Endothelial cell of umbilical vein (primary cell): Measurements from ENCODE around the gene EPB42. TPM values are rescaled to one million over a fixed set of nuclear protein-coding genes. Genes with fewer than 3 reads are reported as not detected.

Source experiments
- BruUV-seq: library from RNA; stranded (reverse); fragments of 400-500 nt; replicated peaks from 2 replicates; lab custom pipeline; 2021; lab: Mats Ljungman, UMichigan
- CTCF ChIA-PET: fragments of 300-600, 350-600 bp; sonication (Branson Sonifier 250); formaldehyde crosslinking; loops from one replicate; lab custom pipeline; 2021; ENCODE audit warnings: antibody characterized with exemption, inconsistent platforms; lab: Charles Lee
- POLR2A ChIA-PET: fragments of 300-600, 350-600 bp; sonication (Branson Sonifier 250); formaldehyde crosslinking; loops from one replicate; lab custom pipeline; 2021; ENCODE audit warnings: antibody characterized with exemption, inconsistent platforms; lab: Charles Lee
- DNase-seq: peaks from one replicate; pipeline ENCODE4 v3.0.0-alpha.2; 2011; ENCODE audit warnings: low read depth, low spot score
- FAIRE-seq: peaks from 2 replicates; lab custom pipeline; 2011; peaks lifted over from hg19 to GRCh38; lab: Jason Lieb, UNC
- H2AFZ ChIP-seq: 2 replicates; pipeline ENCODE4 v1.6.0; 2012; ENCODE audit warnings: low read depth, low read length, control low read depth, inconsistent platforms
- H3K27ac ChIP-seq: 2 replicates; pipeline ENCODE4 v1.5.1; 2011; ENCODE audit warnings: low read depth, mild to moderate bottlenecking, control low read depth, low read length, moderate library complexity; ENCODE audit not compliant: insufficient read depth
- H3K27me3 ChIP-seq, 2 experiments: 2 replicates each; pipeline versions ENCODE4 v1.6.0 to v1.6.1; 2011; ENCODE audit warnings: low read length in 2 of 2, mixed read lengths in 1 of 2; ENCODE audit not compliant: control insufficient read depth in 2 of 2, insufficient read depth in 2 of 2
- H3K36me3 ChIP-seq, 2 experiments: 2 replicates in 1 of 2; 3 replicates in 1 of 2; pipeline ENCODE4 v1.5.1; 2011; ENCODE audit warnings: low read length in 2 of 2, mild to moderate bottlenecking in 1 of 2, moderate library complexity in 1 of 2; ENCODE audit not compliant: control insufficient read depth in 2 of 2, insufficient read depth in 2 of 2; ENCODE audit errors: extremely low read depth in 1 of 2
- H3K4me1 ChIP-seq: 3 replicates; pipeline ENCODE4 v1.5.1; 2011; ENCODE audit warnings: mild to moderate bottlenecking, low read length; ENCODE audit not compliant: control insufficient read depth, insufficient read depth; ENCODE audit errors: extremely low read depth
- H3K4me2 ChIP-seq: 2 replicates; pipeline ENCODE4 v1.6.1; 2011; ENCODE audit warnings: low read length, control low read depth, mixed read lengths; ENCODE audit not compliant: insufficient read depth
- H3K4me3 ChIP-seq, 3 experiments: fragments of 200-600 bp in 1 of 3; sonication (generic), shearing (Covaris generic) in 1 of 3; replicated peaks in 1 of 3; 2 replicates each; pipeline ENCODE4 v1.5.1; 2011 to 2016; ENCODE audit warnings: control low read depth in 3 of 3, low read length in 3 of 3, mild to moderate bottlenecking in 2 of 3, inconsistent platforms in 1 of 3, low read depth in 1 of 3, moderate library complexity in 1 of 3; ENCODE audit not compliant: insufficient read depth in 1 of 3
- H3K79me2 ChIP-seq: 2 replicates; pipeline ENCODE4 v1.6.0; 2012; ENCODE audit warnings: low read length, inconsistent platforms; ENCODE audit not compliant: control insufficient read depth, insufficient read depth
- H3K9ac ChIP-seq: replicated peaks from 2 replicates; pipeline ENCODE3; 2011; ENCODE audit warnings: low read length, control low read depth; ENCODE audit not compliant: insufficient read depth; ENCODE audit errors: extremely low read depth
- H3K9me1 ChIP-seq: replicated peaks from 3 replicates; pipeline ENCODE4 v1.6.0; 2011; ENCODE audit warnings: mild to moderate bottlenecking, low read length; ENCODE audit not compliant: control insufficient read depth, insufficient read depth; ENCODE audit errors: extremely low read depth
- H3K9me3 ChIP-seq: replicated peaks from 2 replicates; pipeline ENCODE4 v1.5.1; 2012; ENCODE audit warnings: low read length, inconsistent platforms; ENCODE audit not compliant: control insufficient read depth, insufficient read depth
- H4K20me1 ChIP-seq: replicated peaks from 2 replicates; pipeline ENCODE3; 2011; ENCODE audit warnings: mild to moderate bottlenecking, low read length; ENCODE audit not compliant: control insufficient read depth, insufficient read depth; ENCODE audit errors: extremely low read depth
- CTCF ChIP-seq, 2 donors: IDR thresholded peaks; 1 replicate in 1 of 2; 2 replicates in 1 of 2; pipeline ENCODE4 v1.5.1; 2011; ENCODE audit warnings: low read length in 2 of 2, mild to moderate bottlenecking in 2 of 2, moderate library complexity in 2 of 2, control low read depth in 1 of 2, inconsistent platforms in 1 of 2, low read depth in 1 of 2; ENCODE audit not compliant: insufficient read depth in 1 of 2; ENCODE audit errors: extremely low read depth in 1 of 2
- EZH2 ChIP-seq: IDR thresholded peaks from 2 replicates; pipeline ENCODE4 v1.6.1; 2012; ENCODE audit warnings: borderline replicate concordance, low read depth, mild to moderate bottlenecking, moderate library complexity, low read length, inconsistent platforms; ENCODE audit not compliant: severe bottlenecking
- FOS ChIP-seq: IDR thresholded peaks from 2 replicates; pipeline ENCODE4 v1.6.1; 2011; ENCODE audit warnings: mild to moderate bottlenecking, low read length, moderate library complexity, borderline replicate concordance; ENCODE audit not compliant: insufficient read depth
- GATA2 ChIP-seq: IDR thresholded peaks from 2 replicates; pipeline ENCODE4 v1.7.0; 2011; ENCODE audit warnings: low read depth, mild to moderate bottlenecking, moderate library complexity, mixed read lengths, low read length; ENCODE audit not compliant: insufficient read length, insufficient read depth
- JUN ChIP-seq: IDR thresholded peaks from 2 replicates; pipeline ENCODE4 v1.6.1; 2011; ENCODE audit warnings: borderline replicate concordance, low read depth; ENCODE audit not compliant: insufficient read length, insufficient read depth
- MAX ChIP-seq: IDR thresholded peaks from 2 replicates; pipeline ENCODE4 v1.6.1; 2011; ENCODE audit not compliant: insufficient read depth, insufficient read length
- MYC ChIP-seq: IDR thresholded peaks from one replicate; pipeline ENCODE4 v1.6.1; 2011; ENCODE audit warnings: mild to moderate bottlenecking, low read depth, low read length
- POLR2A ChIP-seq: IDR thresholded peaks from 2 replicates; pipeline ENCODE4 v1.6.1; 2012; ENCODE audit warnings: low read depth, mild to moderate bottlenecking, control low read depth, low read length
- POLR2AphosphoS5 ChIP-seq: IDR thresholded peaks from 2 replicates; pipeline ENCODE4 v1.6.1; 2012; ENCODE audit warnings: low read depth, mild to moderate bottlenecking, control low read depth, low read length, moderate library complexity; ENCODE audit not compliant: insufficient read depth
- dilution Hi-C: fragments of 300-500 bp; cut with MboI; formaldehyde crosslinking; loops from one replicate; pipeline ENCODE4 v1.15.0; 2019; ENCODE audit warnings: low sequenced_read_pairs; ENCODE audit not compliant: extremely low pct_ligation_motif_present
- intact Hi-C: fragments of 100-400 bp; cut with micrococcal nuclease; formaldehyde crosslinking; loops from one replicate; pipeline ENCODE4 v1.10.0; 2022
- polyA plus RNA-seq, 4 experiments: library from polyadenylated mRNA; depleted of rRNA in 3 of 4; stranded (reverse) in 3 of 4; unstranded in 1 of 4; fragments of >200 nt; gene quantifications; 2 replicates each; pipeline versions ENCODE4 v1.2.1 to v1.2.3, GENCODE V29; 2011 to 2012; ENCODE audit warnings: missing spikeins in 1 of 4
- small RNA-seq: library from RNA; depleted of rRNA; stranded (forward); fragments of <200 nt; gene quantifications from one replicate; pipeline ENCODE3, GENCODE V24; 2012; ENCODE audit warnings: low replicate concordance, low read depth; ENCODE audit not compliant: insufficient read depth, insufficient read length
- total RNA-seq: library from RNA; stranded (reverse); gene quantifications from 2 replicates; pipeline ENCODE4 v1.2.3, GENCODE V29; 2021

The EPB42 gene
- total and polyA plus RNA-seq, 2 donors (not counting 3 experiments of a cell fraction or from before 2014, with no cell fraction given): not detected

GRCh38 chr15:43150191-43150929 is 70.5 kb downstream of the EPB42 start:
- DNase-seq (peak; percentile 78), FAIRE-seq (peak; percentile 59)
- CTCF ChIA-PET: interaction anchor here (0.6 to 1.4 kb wide), 3 partner anchors 21 to 54 kb away, joined by 3 to 4 read pairs (median 3); no protein-coding TSS in a partner anchor
- H3K4me2 ChIP-seq: peak overlapping the region; percentile 72
- dilution Hi-C loops: no loop called here
- no peaks in the 10 kb centered on the region for H3K27me3 ChIP-seq
- H3K9me1 ChIP-seq: no peaks in the 10 kb centered on the region
- intact Hi-C loops: loop anchor here (1.0 to 5.0 kb wide), 2 partner anchors 17 to 43 kb away; partner anchors contain the start of genes TMEM62 and UBR1
- H3K9ac ChIP-seq: peak overlapping the region; percentile 35
- H3K27ac ChIP-seq: peak overlapping the region; percentile 79
- POLR2A ChIA-PET: interaction anchor here (0.7 kb wide), 1 partner anchor 25 kb away, joined by 3 read pairs; no protein-coding TSS in a partner anchor
- no peaks in the 10 kb centered on the region for H3K9me3 ChIP-seq
- H4K20me1 ChIP-seq: no peaks in the 10 kb centered on the region
- BruUV-seq: TSS peak; percentile 84
- peaks cover 10% of the 10 kb centered on the region for H3K4me1 ChIP-seq
- peak; percentile 45 for TF ChIP-seq POLR2AphosphoS5
- TF ChIP-seq FOS: peak; percentile 89
- TF ChIP-seq EZH2: no peak
- TF ChIP-seq GATA2: no peak
- TF ChIP-seq MAX: no peak
- TF ChIP-seq CTCF (IDR thresholded peaks at IDR 0.05; ENCODE audit: extremely low read depth in 1 of 2, insufficient read depth in 1 of 2, low read depth in 1 of 2, low read length in 2 of 2): no peak
- TF ChIP-seq JUN: peak; percentile 73
- TF ChIP-seq POLR2A: no peak
- no peak for TF ChIP-seq MYC
- H3K79me2 ChIP-seq: no peaks in the 10 kb centered on the region
- H3K36me3 ChIP-seq: peaks cover 0 to 4% of the 10 kb centered on the region in 2 experiments
- H3K4me3 ChIP-seq: no peak overlapping the region
- H2AFZ ChIP-seq: peak overlapping the region; percentile 33

Small RNA genes within 50 kb of the gene (small RNA-seq; reads per million reads assigned to genes)
- gene RF00019: not detected

Other genes with a start within 250 kb of the EPB42 start
- 26.9 and 28.8 TPM in 2 replicates for gene UBR1, start 115.0 kb downstream of the EPB42 start, total RNA-seq
- 3.9 and 5.3 TPM in 2 replicates for gene UBR1, start 115.0 kb downstream of the EPB42 start, polyA plus RNA-seq
- 17.6 and 22.2 TPM in 2 replicates for gene TMEM62, start 87.4 kb downstream of the EPB42 start, total RNA-seq
- gene TMEM62, start 87.4 kb downstream of the EPB42 start, polyA plus RNA-seq: 9.1 and 10.4 TPM in 2 replicates
- 39.9 and 41.4 TPM in 2 replicates for gene CCNDBP1, start 35.6 kb downstream of the EPB42 start, total RNA-seq
- gene CCNDBP1, start 35.6 kb downstream of the EPB42 start, polyA plus RNA-seq: 54.9 and 74.4 TPM in 2 replicates
- gene TGM5, start 45.9 kb upstream of the EPB42 start, total RNA-seq: not detected in 2 replicates
- not detected in 2 replicates for gene TGM5, start 45.9 kb upstream of the EPB42 start, polyA plus RNA-seq
- not detected in 2 replicates for gene TGM7, start 81.2 kb upstream of the EPB42 start, total RNA-seq
- not detected in 2 replicates for gene TGM7, start 81.2 kb upstream of the EPB42 start, polyA plus RNA-seq
- 5.0 and 6.1 TPM in 2 replicates for gene LCMT2, start 109.6 kb upstream of the EPB42 start, total RNA-seq
- 4.1 and 4.7 TPM in 2 replicates for gene LCMT2, start 109.6 kb upstream of the EPB42 start, polyA plus RNA-seq
- 15.7 and 16.6 TPM in 2 replicates for gene ZSCAN29, start 150.0 kb upstream of the EPB42 start, total RNA-seq
- gene ZSCAN29, start 150.0 kb upstream of the EPB42 start, polyA plus RNA-seq: 2.9 and 3.7 TPM in 2 replicates
- gene TUBGCP4, start 150.1 kb upstream of the EPB42 start, total RNA-seq: 19.4 and 19.8 TPM in 2 replicates
- gene TUBGCP4, start 150.1 kb upstream of the EPB42 start, polyA plus RNA-seq: 5.1 and 6.5 TPM in 2 replicates